Retinal pigment epithelial cell (primary cell): ENCODE results near the gene STRADA.

Source experiments
- DNase-seq: peaks from one replicate; pipeline ENCODE4 v3.0.0-alpha.2; 2010; ENCODE audit warnings: low read depth
- H3K4me3 ChIP-seq: 2 replicates; pipeline ENCODE4 v1.5.1; 2011; ENCODE audit warnings: mild to moderate bottlenecking, low read length, control low read depth, moderate library complexity
- CTCF ChIP-seq: conservative IDR thresholded peaks from 2 replicates; pipeline ENCODE4 v1.5.1; 2011; ENCODE audit warnings: low read depth, low read length, control low read depth, inconsistent platforms

Gene STRADA

DNA sequence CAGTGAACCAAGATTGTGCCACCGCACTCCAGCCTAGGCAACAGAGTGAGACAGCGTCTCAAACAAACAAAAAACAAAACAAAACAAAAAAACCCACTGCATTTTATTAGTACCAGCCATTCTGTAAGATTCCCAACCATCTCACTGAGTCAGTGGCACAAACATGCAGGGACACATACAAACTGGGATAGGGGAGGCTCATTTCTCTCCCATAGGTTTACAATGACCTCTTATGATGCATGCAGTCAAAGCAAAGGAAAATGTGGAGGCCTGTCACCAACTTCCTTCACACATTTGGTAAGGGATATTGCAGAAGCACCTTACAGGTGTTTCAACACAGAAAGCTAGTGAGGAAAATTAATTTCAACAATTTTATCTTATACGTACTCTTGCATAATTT is 12.4 kb upstream of the STRADA start:
- DNase-seq = no peak
- TF ChIP-seq CTCF = no peak
- H3K4me3 ChIP-seq = no peak overlapping the region

DNA sequence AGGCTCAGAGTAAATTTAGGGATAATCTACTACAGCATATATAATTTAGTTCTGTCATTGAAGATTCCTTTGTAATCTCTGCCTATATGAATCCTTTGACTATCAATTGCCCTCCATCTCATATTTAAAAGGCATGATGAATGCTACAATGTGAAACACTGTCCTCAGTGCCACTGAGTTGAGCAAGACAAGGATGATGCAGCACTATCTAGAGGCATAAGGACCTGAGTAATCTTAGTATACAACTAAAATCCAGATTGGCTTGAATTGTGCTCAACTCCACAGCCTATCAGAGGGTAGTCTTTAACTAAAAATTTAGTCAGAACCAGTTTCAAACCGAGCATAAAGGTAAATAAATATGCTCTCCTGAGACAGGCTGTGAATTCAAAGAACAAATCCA is 11.6 kb upstream of the STRADA start:
- TF ChIP-seq CTCF = no peak
- DNase-seq = no peak
- no peak overlapping the region for H3K4me3 ChIP-seq

DNA sequence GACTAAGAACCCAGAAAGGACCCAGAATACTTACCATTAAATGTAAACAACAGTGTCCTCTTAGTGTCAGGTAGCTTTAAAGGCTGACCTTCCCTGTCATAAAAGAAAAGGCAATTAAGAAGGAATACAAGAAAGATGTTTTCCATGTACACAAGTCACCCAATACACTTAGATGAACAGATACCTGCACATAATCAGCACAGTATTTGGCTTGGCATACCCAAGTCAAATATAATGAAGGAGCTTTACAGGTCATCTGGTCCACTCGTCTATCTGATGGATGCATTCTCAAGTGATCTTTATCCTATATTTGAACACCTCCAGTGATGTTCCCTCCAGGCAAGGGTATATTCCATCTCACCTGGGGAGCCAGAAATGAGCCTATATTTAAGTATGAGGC is 11.1 kb upstream of the STRADA start:
- no peak for TF ChIP-seq CTCF
- no peak overlapping the region for H3K4me3 ChIP-seq
- no peak for DNase-seq

DNA sequence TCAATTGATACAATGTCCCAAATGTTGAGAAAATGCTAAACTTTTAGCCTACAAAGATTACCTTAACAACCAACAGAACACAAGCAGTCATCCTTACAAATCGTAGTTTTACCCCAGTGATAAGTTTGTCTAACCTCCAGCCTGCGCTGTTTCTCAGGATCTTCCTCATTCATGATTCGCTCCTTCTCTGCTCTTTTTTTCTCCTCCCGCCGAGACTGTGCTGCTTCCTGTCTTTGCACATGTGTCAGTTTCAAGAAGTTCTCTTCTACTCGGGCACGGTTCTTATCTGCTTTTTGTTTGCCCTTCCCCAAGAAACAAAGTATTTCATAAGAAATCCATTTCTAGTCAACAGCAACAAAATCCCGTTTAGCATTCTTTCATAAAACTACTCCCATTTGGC is 10.2 kb upstream of the STRADA start:
- DNase-seq = no peak
- H3K4me3 ChIP-seq = no peak overlapping the region
- TF ChIP-seq CTCF = no peak

- DNase-seq = no peak
These were observed 524 bp downstream of the STRADA start for GRCh38 chr17:63741143-63741407.

DNA sequence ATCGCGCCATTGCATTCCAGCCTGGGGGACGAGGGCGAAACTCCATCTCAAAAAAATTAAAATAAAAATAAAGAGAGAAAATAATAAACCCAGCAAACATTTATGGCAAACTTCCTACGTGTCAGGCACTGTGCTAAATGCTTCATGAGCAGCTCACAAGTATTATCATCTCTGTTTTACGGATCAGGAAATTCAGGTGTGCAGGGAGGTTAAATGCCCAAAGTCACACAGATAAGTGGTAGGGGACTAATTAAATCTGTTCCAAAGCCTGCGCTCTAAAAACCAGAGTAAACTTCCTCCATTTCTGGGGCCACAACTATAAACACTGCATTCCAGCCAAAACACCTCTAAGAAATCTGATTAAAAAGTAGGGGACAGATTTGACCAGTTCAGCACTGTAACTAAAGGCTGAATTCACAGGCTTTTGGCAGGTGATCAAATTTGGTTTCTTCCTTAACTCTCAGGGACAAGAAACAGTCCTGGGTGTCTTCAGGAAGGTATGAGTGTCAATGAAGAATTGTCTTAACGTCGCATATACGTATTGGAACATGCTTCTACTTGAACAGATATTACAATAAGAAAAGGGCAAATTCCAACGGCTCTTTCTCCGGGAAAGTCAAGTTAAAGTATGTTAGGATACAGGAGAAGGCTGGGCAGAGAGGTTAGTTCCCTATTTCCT is 996 bp downstream of the STRADA start:
- TF ChIP-seq CTCF = no peak
- H3K4me3 ChIP-seq = peak overlapping the region; percentile 73
- DNase-seq = no peak

More at GRCh38 chr17:63741143-63741407, 524 bp downstream of the STRADA start:
- no peak for TF ChIP-seq CTCF
- H3K4me3 ChIP-seq = peak overlapping the region; percentile 73

DNA sequence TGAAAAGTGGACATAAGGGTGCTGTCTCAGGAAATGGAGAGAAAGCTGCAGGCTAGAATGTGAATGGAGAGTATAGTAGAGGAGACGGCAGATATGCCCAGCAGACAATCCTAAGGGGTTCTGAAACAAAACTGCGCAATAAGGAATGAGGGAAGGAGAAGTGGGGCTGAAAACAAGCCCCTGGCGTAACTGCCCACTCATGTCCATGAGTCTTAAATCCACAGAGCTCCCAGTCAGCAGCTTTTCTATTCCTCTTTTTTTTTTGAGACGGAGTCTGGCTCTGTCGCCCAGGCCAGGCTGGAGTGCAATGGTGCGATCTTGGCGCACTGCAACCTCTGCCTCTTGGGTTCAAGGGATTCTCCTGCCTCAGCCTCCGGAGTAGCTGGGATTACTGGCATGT is 5.9 kb downstream of the STRADA start:
- DNase-seq = no peak
- no peak for TF ChIP-seq CTCF
- no peak overlapping the region for H3K4me3 ChIP-seq
